Thyroid gland (tissue), 4 donors: ENCODE measurements around the gene MAPK6.

Source experiments
- CTCF ChIP-seq, 6 experiments: fragments of 200-600 bp in 3 of 6; fragments of 450-650 bp in 3 of 6; sonication (generic) in 3 of 6; IDR thresholded peaks; one replicate each; pipeline ENCODE4 v1.5.1; 2016 to 2019; ENCODE audit warnings: antibody characterized with exemption in 6 of 6, mild to moderate bottlenecking in 2 of 6, inconsistent platforms in 1 of 6, moderate library complexity in 1 of 6
- POLR2A ChIP-seq, 2 donors: fragments of 450-650 bp; IDR thresholded peaks; one replicate each; pipeline ENCODE4 v1.6.1; 2017; ENCODE audit warnings: antibody characterized with exemption in 2 of 2, mild to moderate bottlenecking in 2 of 2, moderate library complexity in 1 of 2

DNA sequence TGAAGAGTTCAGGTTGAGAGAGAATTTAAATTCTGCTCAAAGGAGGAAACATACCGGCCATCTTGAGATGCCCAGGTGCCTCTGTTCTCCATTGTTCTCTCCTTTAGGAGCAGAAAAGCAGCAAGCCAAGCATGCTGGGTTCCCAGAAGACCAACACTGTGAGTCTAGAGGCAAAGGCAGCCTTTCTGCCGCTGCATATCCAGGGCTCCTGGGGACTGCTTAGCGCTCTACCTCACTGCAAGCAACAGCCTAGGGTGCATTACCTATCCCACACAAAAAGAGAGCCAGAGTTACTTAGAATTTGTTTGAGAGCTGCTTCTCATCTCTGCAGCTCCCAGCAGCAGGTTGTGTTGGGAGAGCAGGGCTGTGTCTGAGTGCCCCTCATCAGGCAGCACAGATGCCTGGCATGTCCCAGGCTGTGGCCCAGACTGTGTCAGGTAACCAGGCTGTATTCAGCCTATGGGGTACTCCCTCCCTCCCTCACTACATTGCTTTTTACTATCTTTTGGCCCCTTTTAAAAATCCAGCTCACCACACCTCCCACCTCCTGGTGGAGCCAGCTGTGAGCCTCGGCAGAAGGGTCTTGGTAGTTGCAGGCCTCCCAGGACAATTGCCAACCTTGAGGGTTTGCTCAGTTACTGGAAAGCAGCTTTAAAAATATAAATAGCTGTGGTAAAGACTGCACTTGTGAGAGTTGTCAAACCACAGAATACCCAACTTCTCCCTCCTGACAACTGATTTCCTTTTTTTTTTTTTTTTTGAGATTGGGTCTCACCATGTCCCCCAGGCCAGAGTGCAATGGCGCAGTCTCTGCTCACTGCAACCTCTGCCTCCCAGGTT is 63.4 kb downstream of the MAPK6 start:
- TF ChIP-seq CTCF (IDR thresholded peaks at IDR 0.05) (no peak), POLR2A (IDR thresholded peaks at IDR 0.05) (no peak)
